SK-N-SH treated with all-trans-retinoic acid at 6 μM for 48 hours (cell line): ENCODE results near the gene ADAM22.

Experiments
- ATAC-seq: fragments of 200-7000 bp; cut with Tn5 transposase; 3 replicates; pipeline ENCODE4 v1.9.1; 2020; ENCODE audit warnings: mild to moderate bottlenecking, moderate library complexity
- ARNTL ChIP-seq: fragments of 450-650 bp; formaldehyde crosslinking; IDR thresholded peaks from 2 replicates; pipeline ENCODE4 v1.5.0; 2020; ENCODE audit warnings: low read depth, mild to moderate bottlenecking, moderate library complexity, borderline replicate concordance
- BACH2 ChIP-seq: fragments of 250-450 bp; sonication (Bioruptor Pico); IDR thresholded peaks from 2 replicates; pipeline ENCODE4 v1.9.0; 2021; ENCODE audit warnings: mild to moderate bottlenecking, borderline replicate concordance
- CREB5 ChIP-seq: fragments of 250-450 bp; sonication (Bioruptor Pico); IDR thresholded peaks from 2 replicates; pipeline ENCODE4 v1.5.1; 2020; ENCODE audit warnings: low read depth, mild to moderate bottlenecking, moderate library complexity
- ISL1 ChIP-seq: fragments of 250-450 bp; sonication (Bioruptor Pico); IDR thresholded peaks from 2 replicates; pipeline ENCODE4 v2.1.2; 2022; ENCODE audit warnings: mild to moderate bottlenecking, moderate library complexity
- OSR1 ChIP-seq: fragments of 250-450 bp; sonication (Bioruptor Pico); IDR thresholded peaks from 2 replicates; pipeline ENCODE4 v1.8.0; 2022; ENCODE audit warnings: moderate library complexity, mild to moderate bottlenecking, inconsistent platforms
- POU6F1 ChIP-seq: fragments of 250-450 bp; sonication (Bioruptor Pico); IDR thresholded peaks from 2 replicates; pipeline ENCODE4 v1.8.0; 2021; ENCODE audit warnings: low read depth, mild to moderate bottlenecking, moderate library complexity, borderline replicate concordance
- PPARA ChIP-seq: fragments of 250-450 bp; sonication (Bioruptor Pico); IDR thresholded peaks from 2 replicates; pipeline ENCODE4 v1.5.0; 2020; ENCODE audit warnings: mild to moderate bottlenecking, borderline replicate concordance
- RARB ChIP-seq: fragments of 250-450 bp; sonication (Bioruptor Pico); IDR thresholded peaks from 2 replicates; pipeline ENCODE4 v1.8.0; 2021; ENCODE audit warnings: mild to moderate bottlenecking, moderate library complexity
- SNAI2 ChIP-seq: fragments of 250-450 bp; sonication (Bioruptor Pico); IDR thresholded peaks from 2 replicates; pipeline ENCODE4 v1.5.0; 2020; ENCODE audit warnings: mild to moderate bottlenecking, moderate library complexity
- TCF4 ChIP-seq: fragments of 250-450 bp; sonication (Bioruptor Pico); IDR thresholded peaks from 2 replicates; pipeline ENCODE4 v1.8.0; 2021; ENCODE audit warnings: mild to moderate bottlenecking, moderate library complexity, borderline replicate concordance
- TOX ChIP-seq: fragments of 250-450 bp; sonication (Bioruptor Pico); IDR thresholded peaks from 2 replicates; pipeline ENCODE4 v1.8.0; 2021; ENCODE audit warnings: mild to moderate bottlenecking, moderate library complexity, borderline replicate concordance
- ZC3H10 ChIP-seq: fragments of 250-450 bp; sonication (Bioruptor Pico); IDR thresholded peaks from 2 replicates; pipeline ENCODE4 v1.5.1; 2021; ENCODE audit warnings: mild to moderate bottlenecking, moderate library complexity
- ZFP3 ChIP-seq: fragments of 250-450 bp; sonication (Bioruptor Pico); IDR thresholded peaks from 2 replicates; pipeline ENCODE4 v1.5.0; 2020; ENCODE audit warnings: mild to moderate bottlenecking, moderate library complexity
- ZFP30 ChIP-seq: fragments of 450-650 bp; formaldehyde crosslinking; IDR thresholded peaks from 2 replicates; pipeline ENCODE4 v1.5.0; 2022; ENCODE audit warnings: mild to moderate bottlenecking, moderate library complexity
- ZNF565 ChIP-seq: fragments of 450-650 bp; formaldehyde crosslinking; conservative IDR thresholded peaks from 2 replicates; pipeline ENCODE4 v1.5.0; 2020; ENCODE audit warnings: low read depth, mild to moderate bottlenecking, moderate library complexity
- ZNF70 ChIP-seq: fragments of 450-650 bp; formaldehyde crosslinking; IDR thresholded peaks from 2 replicates; pipeline ENCODE4 v1.5.0; 2020; ENCODE audit warnings: mild to moderate bottlenecking, moderate library complexity
- ZNF8 ChIP-seq: fragments of 450-650 bp; formaldehyde crosslinking; IDR thresholded peaks from 2 replicates; pipeline ENCODE4 v1.5.0; 2020; ENCODE audit warnings: mild to moderate bottlenecking, moderate library complexity
- TF ChIP-seq, protein P1 (sequence below): fragments of 250-450 bp; sonication (Bioruptor Pico); IDR thresholded peaks from 2 replicates; pipeline ENCODE4 v1.8.0; 2020; ENCODE audit warnings: mild to moderate bottlenecking, moderate library complexity, borderline replicate concordance
- TF ChIP-seq, protein P2 (sequence below): fragments of 250-450 bp; sonication (Bioruptor Pico); IDR thresholded peaks from 2 replicates; pipeline ENCODE4 v1.5.0; 2020; ENCODE audit warnings: mild to moderate bottlenecking, moderate library complexity

The ADAM22 gene

DNA sequence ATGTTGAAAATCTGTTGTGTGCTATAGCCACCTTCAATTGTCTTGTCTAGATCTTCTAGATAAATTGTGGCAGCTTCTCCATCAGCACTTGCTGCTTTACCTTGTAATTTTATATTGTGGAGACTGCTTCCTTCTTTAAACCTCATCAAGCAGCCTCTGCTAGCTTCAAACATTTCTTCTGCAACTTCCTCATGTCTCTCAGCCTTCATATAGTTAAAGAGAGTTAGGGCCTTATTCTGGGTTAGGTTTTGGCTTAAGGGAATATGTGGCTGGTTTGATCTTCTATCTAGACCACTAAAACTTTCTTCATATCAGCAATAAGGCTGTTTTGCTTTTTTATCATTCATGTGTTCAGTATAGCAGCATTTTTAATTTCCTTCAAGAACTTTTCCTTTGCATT lies 128.2 kb downstream of the ADAM22 start:
- no peak for ATAC-seq

GRCh38 chr7:88069093-88069492 lies 135.0 kb downstream of the ADAM22 start:
- TF ChIP-seq TOX, result no peak
- TF ChIP-seq CREB5 (CRISPR knock-in tag), result no peak
- no peak for TF ChIP-seq ZFP3
- no peak for TF ChIP-seq ZC3H10 (CRISPR knock-in tag)
- no peak for TF ChIP-seq OSR1 (CRISPR knock-in tag)

More for the DNA sequence above, 128.2 kb downstream of the ADAM22 start:
- no peak for TF ChIP-seq ZFP30 (CRISPR knock-in tag)

DNA sequence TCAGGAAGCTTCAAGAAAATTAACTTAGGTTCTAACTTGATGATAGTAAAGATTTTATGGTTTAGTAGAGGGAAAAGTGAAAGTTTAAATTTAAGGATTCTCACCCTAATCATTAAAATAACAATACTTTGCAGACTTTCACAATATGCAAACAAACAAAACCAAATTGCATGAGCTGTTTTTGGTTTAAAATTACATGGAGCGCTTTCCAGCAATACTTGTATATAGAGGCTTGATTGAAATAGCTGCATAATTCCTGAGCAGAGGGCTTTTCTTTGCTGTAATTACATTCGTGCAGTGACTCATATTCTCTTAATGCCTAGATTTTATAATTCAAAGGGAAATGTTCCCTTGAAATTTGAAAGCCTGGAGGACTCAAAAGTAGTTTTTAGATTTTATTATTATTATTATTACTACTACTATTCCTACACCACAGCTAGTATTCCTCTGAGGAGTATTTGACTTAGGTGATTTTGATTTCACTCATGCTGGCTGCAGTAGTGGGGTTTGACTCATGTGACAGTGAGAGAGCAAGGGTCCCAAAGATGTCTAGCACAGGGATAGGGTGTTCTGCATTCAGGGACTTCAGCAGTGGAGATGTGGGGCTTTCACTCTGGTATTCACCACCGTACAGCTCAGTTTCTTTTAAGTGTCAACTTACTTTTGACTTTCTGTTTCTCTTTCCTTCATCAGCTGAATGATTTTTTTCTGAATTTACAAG lies 138.1 kb downstream of the ADAM22 start:
- peak; percentile 84; the same call in 2 of the 3 replicates for ATAC-seq
- TF ChIP-seq ZFP3 (no peak), ISL1 (CRISPR knock-in tag) (peak; percentile 60), ZNF70 (CRISPR knock-in tag) (no peak), ARNTL (no peak), CREB5 (CRISPR knock-in tag) (peak; percentile 9; the same call in 1 of the 2 replicates), RARB (CRISPR knock-in tag) (no peak), ZC3H10 (CRISPR knock-in tag) (peak; percentile 48; the same call in 1 of the 2 replicates)

More at GRCh38 chr7:88069093-88069492, 135.0 kb downstream of the ADAM22 start:
- ATAC-seq, result no peak

- TF ChIP-seq PPARA (CRISPR knock-in tag), result no peak
- no peak for TF ChIP-seq POU6F1 (CRISPR knock-in tag)
- TF ChIP-seq ZNF70 (CRISPR knock-in tag), result no peak
- TF ChIP-seq ZFP3, result no peak
- no peak for TF ChIP-seq BACH2 (CRISPR knock-in tag)
- TF ChIP-seq RARB (CRISPR knock-in tag), result no peak
- no peak for TF ChIP-seq ZNF565
- TF ChIP-seq ZNF8 (CRISPR knock-in tag), result no peak
- TF ChIP-seq SNAI2 (CRISPR knock-in tag), result no peak
- no peak for TF ChIP-seq ZFP30 (CRISPR knock-in tag)
- TF ChIP-seq, protein P1, sequence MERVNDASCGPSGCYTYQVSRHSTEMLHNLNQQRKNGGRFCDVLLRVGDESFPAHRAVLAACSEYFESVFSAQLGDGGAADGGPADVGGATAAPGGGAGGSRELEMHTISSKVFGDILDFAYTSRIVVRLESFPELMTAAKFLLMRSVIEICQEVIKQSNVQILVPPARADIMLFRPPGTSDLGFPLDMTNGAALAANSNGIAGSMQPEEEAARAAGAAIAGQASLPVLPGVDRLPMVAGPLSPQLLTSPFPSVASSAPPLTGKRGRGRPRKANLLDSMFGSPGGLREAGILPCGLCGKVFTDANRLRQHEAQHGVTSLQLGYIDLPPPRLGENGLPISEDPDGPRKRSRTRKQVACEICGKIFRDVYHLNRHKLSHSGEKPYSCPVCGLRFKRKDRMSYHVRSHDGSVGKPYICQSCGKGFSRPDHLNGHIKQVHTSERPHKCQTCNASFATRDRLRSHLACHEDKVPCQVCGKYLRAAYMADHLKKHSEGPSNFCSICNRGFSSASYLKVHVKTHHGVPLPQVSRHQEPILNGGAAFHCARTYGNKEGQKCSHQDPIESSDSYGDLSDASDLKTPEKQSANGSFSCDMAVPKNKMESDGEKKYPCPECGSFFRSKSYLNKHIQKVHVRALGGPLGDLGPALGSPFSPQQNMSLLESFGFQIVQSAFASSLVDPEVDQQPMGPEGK (CRISPR knock-in tag), result no peak
- no peak for TF ChIP-seq ISL1 (CRISPR knock-in tag)
- TF ChIP-seq OSR1 (CRISPR knock-in tag), result no peak
- TF ChIP-seq, protein P2, sequence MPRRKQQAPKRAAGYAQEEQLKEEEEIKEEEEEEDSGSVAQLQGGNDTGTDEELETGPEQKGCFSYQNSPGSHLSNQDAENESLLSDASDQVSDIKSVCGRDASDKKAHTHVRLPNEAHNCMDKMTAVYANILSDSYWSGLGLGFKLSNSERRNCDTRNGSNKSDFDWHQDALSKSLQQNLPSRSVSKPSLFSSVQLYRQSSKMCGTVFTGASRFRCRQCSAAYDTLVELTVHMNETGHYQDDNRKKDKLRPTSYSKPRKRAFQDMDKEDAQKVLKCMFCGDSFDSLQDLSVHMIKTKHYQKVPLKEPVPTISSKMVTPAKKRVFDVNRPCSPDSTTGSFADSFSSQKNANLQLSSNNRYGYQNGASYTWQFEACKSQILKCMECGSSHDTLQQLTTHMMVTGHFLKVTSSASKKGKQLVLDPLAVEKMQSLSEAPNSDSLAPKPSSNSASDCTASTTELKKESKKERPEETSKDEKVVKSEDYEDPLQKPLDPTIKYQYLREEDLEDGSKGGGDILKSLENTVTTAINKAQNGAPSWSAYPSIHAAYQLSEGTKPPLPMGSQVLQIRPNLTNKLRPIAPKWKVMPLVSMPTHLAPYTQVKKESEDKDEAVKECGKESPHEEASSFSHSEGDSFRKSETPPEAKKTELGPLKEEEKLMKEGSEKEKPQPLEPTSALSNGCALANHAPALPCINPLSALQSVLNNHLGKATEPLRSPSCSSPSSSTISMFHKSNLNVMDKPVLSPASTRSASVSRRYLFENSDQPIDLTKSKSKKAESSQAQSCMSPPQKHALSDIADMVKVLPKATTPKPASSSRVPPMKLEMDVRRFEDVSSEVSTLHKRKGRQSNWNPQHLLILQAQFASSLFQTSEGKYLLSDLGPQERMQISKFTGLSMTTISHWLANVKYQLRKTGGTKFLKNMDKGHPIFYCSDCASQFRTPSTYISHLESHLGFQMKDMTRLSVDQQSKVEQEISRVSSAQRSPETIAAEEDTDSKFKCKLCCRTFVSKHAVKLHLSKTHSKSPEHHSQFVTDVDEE (CRISPR knock-in tag), result no peak
- no peak for TF ChIP-seq CREB5 (CRISPR knock-in tag)
- no peak for TF ChIP-seq TCF4 (CRISPR knock-in tag)
- TF ChIP-seq TOX, result no peak
- peak; percentile 36; the same call in 2 of the 3 replicates for ATAC-seq
Observed at GRCh38 chr7:88072715-88073055, 138.6 kb downstream of the ADAM22 start.
